Cerebellar nuclear complex (tissue), 1 donor: ENCODE measurements around the gene DTD1.

ENCODE experiments used
- DNase-seq, 2 experiments: peaks; one replicate each; lab custom pipeline; 2025; lab: John Stamatoyannopoulos, UW

DTD1 gene

DNA sequence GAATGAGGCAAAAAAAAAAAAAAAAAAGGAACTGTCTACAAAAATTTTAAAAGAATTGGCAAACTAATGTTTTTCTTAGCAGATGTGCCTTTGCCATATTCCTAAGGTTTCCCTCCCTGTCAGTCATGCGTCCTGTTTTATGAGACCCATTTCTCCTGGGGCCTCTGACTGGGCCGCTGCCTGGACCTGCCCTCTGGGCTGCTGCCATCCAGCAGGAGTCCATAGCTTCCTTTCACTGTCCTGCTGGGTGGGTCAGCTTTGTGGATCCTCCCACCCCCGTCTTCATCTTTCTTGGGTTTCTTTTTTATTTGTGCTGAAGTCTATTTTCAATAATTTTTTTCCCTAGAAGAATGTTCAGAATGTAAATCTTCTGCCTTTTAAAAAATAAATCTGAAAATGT, 114.9 kb downstream of the DTD1 start:
- no peak for DNase-seq

DNA sequence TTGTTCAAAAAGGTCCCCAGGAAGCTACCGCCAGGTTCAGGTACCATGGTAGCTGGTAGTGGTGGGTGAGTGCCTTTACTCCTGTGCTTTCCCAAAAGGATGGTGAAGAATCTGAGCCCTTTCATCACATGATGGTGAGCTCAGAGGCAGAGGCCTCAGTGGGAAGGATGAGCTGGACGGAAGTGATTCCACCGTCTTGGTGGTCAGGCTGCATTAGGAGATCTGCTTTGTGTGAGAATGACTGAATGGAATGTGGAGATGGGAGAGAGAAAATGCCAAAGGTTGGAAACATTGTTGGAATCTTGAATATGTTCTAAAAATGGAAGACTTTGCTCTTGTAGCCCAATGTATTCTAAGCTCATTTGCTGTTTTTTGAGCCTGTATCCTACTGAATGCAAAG, 117.6 kb downstream of the DTD1 start:
- DNase-seq, result no peak

DNA sequence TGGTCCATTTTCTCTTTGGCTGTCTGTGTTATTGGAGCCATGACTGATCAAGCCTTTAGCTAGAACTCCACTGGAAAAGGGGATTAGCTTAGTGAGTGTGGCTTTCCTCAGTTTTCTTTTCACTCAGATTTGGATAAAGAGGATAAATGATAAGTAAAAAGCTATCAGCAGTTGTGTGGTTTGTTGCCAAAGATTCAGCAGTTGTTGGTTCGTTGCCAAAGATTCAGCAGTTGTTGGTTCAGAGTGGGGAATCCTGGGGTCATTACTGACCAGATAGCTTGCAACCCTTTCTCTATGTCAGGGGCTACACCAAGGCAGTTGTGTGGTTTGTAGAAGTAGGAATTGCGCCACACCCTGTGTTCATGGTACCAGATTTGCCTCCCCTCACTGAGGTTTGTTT, 118.1 kb downstream of the DTD1 start:
- no peak for DNase-seq

DNA sequence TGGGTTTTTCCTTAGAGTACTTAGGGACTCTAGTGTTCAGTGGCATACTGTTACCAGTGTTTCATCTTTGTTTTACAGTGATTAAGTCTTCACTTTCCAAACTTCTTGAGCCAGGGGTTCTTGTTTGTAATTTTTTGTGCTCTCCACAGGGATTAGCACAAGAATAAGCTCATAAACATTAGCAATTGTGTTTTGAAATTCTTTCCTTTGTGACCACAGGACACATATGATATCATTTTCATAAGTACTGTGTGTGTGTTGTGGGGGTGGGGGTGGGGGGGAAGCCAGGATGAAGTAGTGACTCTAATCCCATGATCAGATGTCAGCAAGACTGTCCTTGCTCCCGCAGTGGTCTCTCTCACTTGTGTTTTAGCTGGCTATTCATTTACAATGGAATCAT, 124.3 kb downstream of the DTD1 start:
- no peak for DNase-seq

DNA sequence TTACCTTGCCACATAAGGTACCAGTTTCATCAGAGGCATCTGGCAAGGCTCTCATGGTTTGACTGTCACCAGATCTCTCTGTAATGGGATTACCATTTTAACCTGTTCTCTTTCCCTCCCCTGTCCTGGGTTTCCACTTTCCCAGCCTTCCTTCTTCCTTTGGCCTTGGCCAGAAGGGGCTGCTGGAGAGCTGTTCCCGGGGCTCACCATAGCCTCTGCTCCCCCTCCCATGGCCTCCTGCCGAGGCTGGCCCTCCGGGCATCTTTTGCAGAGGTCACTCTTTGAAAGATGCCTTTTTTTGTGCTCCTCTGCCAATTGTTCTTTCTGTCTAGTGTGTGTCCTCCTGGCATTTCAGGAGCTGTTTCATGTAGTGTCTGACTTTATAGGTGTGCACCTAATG, 125.0 kb downstream of the DTD1 start:
- DNase-seq, result no peak

DNA sequence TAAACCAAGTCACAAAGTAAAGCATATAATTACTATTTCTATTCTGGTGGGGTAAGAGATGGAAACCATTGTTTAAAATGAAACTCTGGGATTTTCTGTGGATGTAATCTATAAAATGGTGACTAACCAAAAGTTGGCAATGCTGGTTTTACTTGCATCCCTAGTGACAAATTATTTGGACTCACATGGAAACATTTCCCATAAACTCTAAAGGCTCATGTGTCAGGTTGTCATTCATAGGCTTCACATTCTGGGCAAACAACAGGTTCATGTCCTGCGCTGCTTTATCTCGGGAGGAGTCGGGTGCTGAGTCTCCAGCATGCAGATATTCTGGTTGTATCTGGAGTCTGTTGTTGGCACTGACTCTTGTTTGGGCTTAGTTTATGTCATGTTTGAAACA, 127.7 kb downstream of the DTD1 start:
- no peak for DNase-seq

DNA sequence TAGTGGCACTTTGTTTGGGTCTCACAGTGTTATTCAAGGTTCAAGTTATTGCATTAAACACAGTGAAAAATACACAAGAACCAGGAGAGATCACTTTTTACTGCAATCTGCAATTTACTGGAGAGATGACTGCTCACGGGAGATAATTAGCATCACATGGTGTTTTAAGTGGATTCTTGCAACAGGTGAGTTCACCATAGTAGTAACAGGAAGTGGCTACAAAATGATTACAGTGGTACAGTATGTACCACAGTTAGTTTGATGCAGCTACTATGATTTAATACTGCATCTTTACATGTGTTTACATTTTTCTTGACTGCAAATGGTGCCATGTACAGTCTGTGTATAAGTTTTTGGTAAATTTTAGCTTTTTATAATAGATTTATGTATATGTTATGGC, 129.2 kb downstream of the DTD1 start:
- no peak for DNase-seq

DNA sequence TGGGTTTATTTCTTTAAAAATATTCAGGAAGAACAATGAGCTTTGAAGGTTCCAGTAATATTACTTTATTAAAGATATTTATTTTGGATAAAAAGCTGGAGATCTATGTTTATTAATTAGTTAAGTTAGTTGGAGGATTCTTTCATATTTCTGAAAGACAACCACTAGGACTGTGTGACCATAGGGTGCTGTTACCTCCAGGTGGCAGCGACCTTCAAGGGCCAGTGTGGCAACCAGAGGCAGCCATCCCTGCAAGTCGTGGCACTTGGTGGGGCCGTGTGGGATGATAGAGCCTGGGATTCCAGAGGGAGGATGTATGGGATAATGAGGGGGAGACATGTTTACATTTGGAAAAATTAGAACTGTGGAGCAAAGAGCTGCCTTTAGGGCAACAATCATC, 130.3 kb downstream of the DTD1 start:
- no peak for DNase-seq

DNA sequence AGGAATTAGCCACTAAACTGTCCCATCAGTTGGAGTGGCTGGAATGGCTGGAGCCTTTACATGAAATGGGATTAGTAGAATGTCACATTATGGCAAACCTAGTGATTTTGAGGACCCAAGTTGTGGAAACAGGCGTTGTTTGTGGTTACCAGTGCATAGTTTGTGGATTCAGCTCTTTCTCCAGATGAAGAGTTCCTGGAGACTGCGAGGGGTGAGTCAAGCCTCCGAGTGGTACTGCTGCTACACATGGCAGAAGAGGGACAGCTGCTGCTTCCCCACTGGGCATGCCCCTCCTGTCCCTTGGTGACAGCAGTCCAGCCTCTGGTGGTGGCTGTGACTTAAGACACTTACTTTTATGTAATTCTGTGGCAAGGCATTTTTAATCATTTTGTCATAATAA, 131.6 kb downstream of the DTD1 start:
- no peak for DNase-seq

DNA sequence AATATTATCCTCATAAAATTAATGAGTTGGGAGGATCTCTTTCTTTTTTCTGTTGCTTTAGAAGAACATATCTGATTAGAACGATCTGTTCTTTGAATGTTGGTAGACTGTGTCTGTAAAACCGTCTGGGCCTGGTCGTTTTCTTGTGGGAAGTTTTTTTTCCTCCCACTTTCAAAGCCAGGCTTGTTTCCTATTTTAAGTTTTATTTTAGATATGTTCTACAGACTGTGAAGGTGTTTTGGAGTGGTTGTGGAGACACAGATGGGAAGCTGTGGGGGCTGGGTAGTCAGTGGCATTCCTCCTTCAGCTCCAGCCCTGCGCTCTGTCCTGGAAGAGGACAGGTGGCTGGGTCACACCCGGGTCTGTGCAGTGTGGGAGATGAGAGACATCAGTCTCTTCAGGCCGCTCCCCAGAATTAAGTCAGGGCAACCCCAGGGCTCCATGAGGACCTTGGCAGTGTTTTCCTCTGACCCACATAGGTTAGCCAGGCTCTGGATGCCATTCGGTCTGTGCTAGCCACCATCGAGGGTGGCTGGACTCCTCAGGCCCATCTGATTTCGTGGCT, 133.8 kb downstream of the DTD1 start:
- no peak for DNase-seq

DNA sequence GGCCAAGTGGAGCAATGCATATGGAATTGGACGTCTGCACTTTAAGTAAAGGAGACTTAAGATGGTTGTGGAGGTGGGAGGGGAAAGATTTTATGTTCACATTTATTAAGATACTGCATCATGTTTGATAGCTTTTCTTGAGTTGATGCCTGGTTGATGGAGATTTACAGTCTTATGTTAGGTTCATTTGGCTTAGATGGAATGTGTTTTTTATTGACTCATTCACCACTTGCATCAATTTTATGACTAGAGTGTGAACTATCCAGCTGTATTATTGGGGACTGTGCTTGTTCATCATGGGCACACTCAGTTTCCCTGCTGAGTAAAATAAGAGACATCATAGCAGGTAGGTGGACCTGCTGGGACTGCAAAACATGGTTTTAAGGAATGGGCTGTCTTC, 134.5 kb downstream of the DTD1 start:
- DNase-seq, result no peak

DNA sequence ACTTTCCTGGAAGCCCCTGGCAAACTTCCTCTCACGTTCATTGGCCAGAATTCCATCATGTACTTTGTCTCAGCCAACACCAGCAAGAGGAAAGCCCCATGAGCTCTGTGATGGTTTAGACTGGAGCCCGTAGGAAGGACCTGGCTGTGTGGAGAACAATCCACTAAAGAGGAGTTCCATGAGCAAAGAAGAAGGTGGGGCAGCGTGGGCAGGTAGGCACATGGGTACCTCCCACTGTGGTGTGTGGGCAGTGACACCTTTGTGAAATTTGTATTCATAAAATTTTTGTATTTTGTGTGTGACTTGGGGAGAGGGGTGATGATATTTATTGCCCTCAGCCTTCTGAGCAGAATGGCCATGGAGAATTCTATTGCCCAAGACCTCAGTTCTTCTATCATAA, 136.2 kb downstream of the DTD1 start:
- no peak for DNase-seq

DNA sequence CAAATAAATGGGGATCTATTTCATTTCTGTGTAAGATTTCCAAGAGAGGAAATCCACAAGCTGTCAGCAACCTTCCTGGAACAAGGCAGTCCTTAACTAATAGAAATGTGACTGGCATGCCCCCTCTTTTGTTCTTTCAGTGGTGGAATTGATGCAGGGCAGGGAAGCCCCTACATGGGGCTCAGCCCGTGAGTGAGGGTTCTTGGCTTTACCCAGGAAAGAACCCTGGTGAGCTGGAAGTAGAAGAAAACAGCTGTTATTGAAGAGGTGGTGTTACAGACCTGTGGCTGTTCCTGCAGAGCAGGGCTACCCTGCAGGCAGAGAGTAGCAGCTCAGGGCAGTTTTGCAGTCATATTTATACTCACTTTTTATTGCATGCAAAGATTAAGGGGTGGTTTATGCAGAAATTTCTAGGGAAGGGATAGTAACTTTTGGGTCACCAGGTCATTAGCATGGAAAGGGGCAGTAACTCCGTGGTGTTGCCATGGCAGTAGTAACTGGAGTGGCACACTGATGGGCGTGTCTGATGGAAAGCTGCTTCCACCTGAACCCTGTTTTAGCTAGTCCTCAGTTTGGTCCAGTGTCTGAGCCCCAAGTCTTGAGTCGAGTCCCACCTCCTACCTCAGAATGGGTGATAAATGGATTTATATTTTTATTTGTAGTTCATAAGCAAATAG, 137.1 kb downstream of the DTD1 start:
- DNase-seq, result no peak

DNA sequence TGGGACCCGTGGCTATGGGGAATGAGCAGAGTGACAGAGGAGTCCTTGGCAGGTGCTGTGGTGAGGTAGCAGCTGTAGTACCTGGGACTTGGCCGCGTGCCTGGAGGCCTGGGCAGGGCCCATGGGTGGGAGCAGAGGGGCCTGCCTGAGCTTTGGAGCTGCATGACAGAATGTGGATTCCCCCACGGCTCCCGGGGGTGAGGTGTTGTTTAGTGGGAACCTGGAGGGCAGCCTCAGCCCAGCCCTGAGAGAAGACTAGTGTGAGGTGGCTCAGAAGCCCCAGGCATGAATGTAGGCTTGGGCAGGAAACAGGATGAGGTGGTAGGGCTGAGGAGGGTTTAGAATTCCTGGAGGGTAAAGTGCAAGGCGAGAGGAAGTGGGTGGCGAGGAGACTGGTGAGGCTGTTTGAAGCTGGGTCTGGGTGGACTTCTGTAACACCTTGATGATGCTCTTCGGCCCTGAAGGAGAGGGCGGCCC, 139.2 kb downstream of the DTD1 start:
- no peak for DNase-seq

DNA sequence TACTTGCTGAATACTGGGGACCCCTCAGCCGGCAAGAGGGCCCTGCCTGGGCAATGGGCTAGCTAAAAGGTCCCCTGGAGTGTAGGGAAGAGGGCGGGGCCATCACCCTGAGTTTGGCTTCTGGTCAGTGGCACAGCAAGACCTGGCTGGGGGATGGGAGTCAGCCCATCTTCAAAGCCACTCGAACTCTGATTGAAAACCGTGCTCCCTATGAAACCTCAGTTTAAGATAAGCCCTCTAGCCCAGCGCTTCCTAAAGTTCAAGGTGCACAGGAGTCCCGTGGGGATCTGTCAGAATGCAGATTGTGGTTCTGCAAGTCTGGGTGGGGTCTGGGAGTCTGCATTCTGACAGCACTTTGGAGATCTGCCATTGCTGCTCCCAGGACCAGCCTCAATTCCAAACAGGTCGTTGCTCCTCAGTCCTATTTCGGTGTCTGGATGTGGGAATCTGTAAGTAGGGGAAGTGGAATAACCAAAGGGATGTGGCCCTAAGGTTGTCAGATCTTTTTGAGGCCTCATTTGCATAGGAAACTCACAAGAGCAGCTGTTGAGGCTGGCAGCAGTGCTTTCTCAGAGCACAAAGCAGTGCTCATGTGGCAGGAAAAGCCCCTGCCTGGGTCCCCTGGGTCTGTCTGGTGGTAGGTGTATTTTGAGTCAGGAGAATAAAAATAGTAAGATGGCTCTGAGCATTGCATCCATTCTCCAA, 140.5 kb downstream of the DTD1 start:
- DNase-seq, result no peak

DNA sequence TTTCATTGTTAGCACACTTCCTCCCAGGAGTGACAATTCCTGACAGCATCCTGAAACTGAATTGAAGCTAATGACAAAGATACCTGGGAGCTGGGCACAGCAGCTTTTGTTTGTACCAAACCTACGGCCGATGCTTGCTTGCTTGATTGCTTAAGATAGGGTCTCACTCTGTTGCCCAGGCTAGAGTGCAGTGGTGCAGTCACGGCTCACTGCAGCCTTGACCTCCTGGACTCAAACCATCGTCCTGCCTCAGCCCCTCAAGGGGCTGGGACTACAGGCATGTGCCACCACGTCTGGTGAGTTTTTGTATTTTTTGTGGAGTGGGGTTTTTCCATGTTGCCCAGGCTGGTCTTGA, 141.0 kb downstream of the DTD1 start:
- no peak for DNase-seq

DNA sequence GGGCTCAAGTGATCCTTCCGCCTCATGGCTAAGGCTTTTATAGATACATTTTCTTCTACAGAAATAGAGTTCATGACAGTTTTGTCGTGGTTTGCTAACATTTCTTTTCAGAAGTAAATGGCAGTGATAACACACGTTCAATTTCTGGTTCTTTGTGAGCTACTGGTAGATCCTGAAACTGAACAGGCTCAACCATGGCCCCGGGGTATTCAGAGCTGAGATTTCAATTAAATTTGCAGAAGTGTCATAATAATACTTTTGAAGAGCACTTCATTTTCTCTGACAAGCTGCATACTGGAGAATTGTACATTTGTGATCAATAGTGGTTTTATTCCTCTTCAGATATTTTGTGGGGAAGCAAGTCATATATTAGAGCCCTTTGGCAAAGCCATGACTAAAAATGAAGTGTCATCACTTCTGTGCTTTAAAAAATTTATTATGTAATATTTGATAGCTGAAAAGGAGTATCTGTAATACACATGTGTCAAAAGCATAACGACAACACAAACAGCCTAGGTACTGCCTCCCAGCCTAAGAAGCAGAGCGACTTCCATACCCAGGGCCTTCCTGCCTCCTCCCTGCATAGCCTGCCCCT, 141.5 kb downstream of the DTD1 start:
- no peak for DNase-seq

DNA sequence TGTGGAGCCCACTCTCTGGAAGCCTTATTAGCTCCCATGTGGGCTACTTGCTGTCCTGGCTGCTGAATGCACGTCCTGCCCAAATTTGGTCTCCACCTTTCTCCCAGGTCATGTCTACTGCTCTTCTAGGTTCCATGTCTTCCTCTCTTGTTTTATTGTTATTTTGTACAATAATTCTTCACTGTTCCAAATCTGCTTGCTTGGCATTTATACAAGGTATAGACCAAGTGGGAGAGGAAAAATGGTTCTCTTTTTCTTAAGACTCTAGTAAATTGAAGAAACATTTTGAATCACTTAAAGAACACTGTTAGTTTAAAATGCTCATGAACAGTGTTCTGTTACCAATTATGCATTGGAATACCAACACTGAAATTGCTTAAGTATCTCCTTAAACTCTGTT, 144.1 kb downstream of the DTD1 start:
- no peak for DNase-seq

DNA sequence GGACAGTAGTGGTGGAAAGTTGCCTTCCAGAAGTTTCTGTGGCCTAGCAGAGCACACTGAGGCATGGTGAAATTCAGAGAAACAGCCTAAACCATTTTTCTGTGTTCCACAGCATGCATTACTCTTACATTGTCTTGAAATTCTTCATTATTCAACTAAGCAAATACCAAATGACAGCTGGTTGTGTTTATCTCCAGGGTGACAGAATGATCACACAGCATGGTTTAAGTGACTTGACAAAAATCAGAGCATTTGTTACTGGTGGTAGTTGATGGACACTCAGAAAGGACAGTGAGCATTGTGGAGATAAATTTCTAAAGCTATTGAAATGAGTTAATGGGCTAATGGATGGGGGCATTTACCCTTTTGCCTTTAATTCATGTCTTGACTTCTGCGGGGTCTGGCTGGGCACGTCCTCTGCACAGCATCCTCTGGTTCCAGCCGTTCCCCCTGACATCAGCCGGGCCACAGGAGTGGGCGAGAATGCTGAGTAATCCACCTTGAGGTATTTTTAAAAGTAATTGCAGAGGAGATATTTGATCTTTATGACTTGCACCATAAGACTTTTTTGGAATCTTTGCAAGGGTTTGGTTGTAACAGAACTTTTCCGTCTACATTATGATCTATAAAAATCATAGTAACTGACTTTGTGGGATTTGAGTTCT, 146.8 kb downstream of the DTD1 start:
- no peak for DNase-seq

DNA sequence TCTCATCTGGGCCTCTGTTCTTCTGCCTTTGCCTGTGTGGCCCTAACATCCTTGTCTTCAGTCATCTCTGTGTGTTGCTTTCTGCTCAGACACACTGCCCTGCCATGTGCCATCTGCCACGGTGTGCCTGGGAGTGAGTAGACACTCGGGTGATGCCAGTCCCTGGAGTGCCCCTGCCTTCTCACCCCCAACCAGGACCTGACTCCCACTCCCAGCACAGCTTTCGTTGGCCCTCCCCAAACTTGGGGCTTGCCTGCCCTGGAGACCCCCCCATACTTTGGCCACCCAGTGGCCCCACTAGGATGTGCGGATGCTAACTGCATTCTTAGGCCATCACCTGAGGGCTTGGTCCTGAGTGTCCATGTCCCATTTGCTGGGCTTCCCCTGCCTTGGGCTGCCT, 149.3 kb downstream of the DTD1 start:
- no peak for DNase-seq

DNA sequence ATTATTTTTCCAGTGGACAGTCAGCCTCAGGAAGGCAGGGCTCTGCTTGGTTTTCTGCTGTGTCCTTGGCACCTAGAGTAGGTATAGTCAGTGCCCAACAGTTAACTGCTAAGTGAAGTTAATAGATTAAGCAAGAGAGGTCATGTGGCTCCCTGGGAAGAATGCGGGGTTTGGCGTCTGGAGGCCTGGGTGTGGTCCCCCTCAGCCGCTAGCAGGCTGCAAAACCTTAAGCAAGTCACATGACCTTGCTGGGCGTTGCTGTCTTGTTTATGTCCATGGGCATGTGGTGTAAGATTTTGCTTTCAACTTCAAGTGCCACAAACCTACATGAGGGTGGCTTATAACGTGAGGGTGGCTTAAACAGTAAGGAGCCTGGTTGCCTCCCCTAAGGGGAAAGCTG, 150.2 kb downstream of the DTD1 start:
- no peak for DNase-seq

DNA sequence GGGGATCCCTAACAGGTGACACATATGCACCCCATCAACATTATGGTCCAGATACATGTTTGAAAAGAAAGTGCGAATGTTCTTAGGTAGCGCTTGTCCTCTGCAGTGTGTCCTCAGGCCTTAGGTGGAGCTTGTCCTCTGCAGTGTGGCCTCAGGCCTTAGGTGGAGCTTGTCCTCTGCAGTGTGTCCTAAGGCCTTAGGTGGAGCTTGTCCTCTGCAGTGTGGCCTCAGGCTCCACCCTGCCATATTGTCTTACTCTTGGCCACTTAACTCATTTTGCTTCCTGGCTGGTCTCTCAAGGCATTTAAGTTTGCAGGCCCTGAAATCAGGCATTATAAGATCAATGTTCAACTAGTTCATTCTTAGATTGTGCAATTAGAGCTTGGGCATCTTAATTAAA, 151.0 kb downstream of the DTD1 start:
- DNase-seq, result no peak

DNA sequence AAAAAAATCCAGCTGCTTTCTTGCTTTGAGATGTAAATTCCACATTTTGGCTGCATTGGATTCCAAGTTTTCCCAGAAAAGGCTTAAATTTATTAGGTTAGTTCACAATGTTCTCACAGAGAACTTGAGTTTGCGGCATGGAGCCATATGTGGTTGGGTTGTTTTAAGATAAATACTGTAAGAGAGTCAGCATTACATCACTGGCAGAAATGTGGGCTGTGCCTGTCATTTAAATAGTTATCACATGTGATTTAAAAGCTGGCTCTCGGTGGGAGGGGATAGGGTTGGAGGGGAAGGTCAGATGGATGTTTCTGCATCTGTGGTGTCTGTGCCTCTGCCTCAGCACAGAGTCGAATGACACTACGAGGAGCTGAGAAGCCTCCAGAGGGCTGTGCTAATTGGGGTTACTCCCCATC, 151.9 kb downstream of the DTD1 start:
- no peak for DNase-seq
